C4-2B (cell line): Measurements from ENCODE around the gene CXorf65.

Experiments used
- ZFX ChIP-seq: fragments of 450-650 bp; IDR thresholded peaks from 2 replicates; pipeline ENCODE4 v1.6.1; 2017
- TF ChIP-seq, protein P1 (sequence below): fragments of 450-650 bp; conservative IDR thresholded peaks from 2 replicates; pipeline ENCODE4 v1.5.1; 2017; ENCODE audit warnings: mild to moderate bottlenecking

DNA sequence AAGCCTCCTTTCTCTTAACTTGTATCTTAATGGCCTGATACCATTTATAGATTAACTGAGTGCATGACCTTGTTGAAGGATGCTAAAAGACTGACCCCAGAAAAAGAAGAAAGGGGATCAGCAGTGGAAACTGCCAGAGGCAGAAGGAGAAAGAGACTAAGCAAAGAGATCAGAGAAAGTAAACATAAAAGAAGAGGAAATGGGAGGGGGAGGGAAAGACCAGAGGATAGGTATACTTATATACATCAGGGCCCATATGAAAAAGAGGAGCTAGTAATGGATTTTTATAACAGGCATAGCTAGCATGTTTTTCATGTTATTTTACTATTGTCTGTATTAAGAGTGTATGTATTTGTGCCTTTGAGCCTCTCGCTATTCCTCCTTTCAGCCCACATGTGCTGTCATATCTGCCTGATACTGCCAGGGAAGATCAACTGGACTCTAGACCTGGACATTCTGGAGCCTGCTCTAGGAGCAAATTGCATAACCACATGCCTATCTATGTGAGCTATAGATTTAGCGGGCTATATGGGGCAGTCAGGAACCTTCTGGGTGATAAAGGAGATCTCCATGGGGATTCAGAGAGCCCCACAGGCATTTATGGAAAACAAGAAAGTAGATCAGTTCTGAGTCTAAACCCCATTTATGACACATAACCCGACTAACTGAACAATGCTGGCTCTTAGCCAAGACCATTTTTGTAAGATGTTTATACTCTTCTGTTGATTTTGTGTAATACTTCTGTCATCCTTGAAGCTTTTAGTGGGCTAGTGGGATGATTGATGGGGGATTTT, 25.0 kb downstream of the CXorf65 start:
- TF ChIP-seq, protein P1, sequence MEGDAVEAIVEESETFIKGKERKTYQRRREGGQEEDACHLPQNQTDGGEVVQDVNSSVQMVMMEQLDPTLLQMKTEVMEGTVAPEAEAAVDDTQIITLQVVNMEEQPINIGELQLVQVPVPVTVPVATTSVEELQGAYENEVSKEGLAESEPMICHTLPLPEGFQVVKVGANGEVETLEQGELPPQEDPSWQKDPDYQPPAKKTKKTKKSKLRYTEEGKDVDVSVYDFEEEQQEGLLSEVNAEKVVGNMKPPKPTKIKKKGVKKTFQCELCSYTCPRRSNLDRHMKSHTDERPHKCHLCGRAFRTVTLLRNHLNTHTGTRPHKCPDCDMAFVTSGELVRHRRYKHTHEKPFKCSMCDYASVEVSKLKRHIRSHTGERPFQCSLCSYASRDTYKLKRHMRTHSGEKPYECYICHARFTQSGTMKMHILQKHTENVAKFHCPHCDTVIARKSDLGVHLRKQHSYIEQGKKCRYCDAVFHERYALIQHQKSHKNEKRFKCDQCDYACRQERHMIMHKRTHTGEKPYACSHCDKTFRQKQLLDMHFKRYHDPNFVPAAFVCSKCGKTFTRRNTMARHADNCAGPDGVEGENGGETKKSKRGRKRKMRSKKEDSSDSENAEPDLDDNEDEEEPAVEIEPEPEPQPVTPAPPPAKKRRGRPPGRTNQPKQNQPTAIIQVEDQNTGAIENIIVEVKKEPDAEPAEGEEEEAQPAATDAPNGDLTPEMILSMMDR = no peak
- no peak for TF ChIP-seq ZFX
